HEK293 (cell line): ENCODE results near the gene OPN1SW.

Source experiments
- HOXD13 ChIP-seq: sonication (generic); formaldehyde crosslinking; IDR thresholded peaks from 2 replicates; pipeline ENCODE4 v1.8.0; 2022; ENCODE audit warnings: missing genetic modification reagents, borderline replicate concordance
- KLF10 ChIP-seq: fragments of 450-650 bp; IDR thresholded peaks from 2 replicates; pipeline ENCODE4 v1.5.1; 2018; ENCODE audit warnings: missing biosample characterization, mild to moderate bottlenecking, missing genetic modification characterization
- KLF7 ChIP-seq: fragments of 450-650 bp; formaldehyde crosslinking; IDR thresholded peaks from 2 replicates; pipeline ENCODE4 v1.5.1; 2016; ENCODE audit warnings: missing biosample characterization, missing genetic modification characterization, borderline replicate concordance
- KLF9 ChIP-seq: fragments of 450-650 bp; formaldehyde crosslinking; IDR thresholded peaks from 2 replicates; pipeline ENCODE4 v1.5.1; 2016; ENCODE audit warnings: missing biosample characterization, missing genetic modification characterization, low read depth
- MEIS1 ChIP-seq: sonication (generic); formaldehyde crosslinking; IDR thresholded peaks from 2 replicates; pipeline ENCODE4 v1.8.1; 2022; ENCODE audit warnings: missing genetic modification reagents, mild to moderate bottlenecking, borderline replicate concordance
- PBX3 ChIP-seq: sonication (generic); formaldehyde crosslinking; IDR thresholded peaks from 2 replicates; pipeline ENCODE4 v1.8.1; 2022; ENCODE audit warnings: mild to moderate bottlenecking, moderate library complexity, missing genetic modification reagents
- SALL2 ChIP-seq: fragments of 450-650 bp; formaldehyde crosslinking; IDR thresholded peaks from 2 replicates; pipeline ENCODE4 v1.5.0; 2017; ENCODE audit warnings: missing biosample characterization, mild to moderate bottlenecking, missing genetic modification characterization, borderline replicate concordance
- YY2 ChIP-seq: fragments of 450-650 bp; formaldehyde crosslinking; IDR thresholded peaks from 2 replicates; pipeline ENCODE4 v1.5.1; 2016; ENCODE audit warnings: missing biosample characterization, missing genetic modification characterization
- ZBTB11 ChIP-seq: fragments of 450-650 bp; formaldehyde crosslinking; conservative IDR thresholded peaks from 2 replicates; pipeline ENCODE4 v1.5.1; 2016; ENCODE audit warnings: low read depth, missing biosample characterization, missing genetic modification characterization
- ZNF26 ChIP-seq: fragments of 450-650 bp; formaldehyde crosslinking; IDR thresholded peaks from 2 replicates; pipeline ENCODE4 v1.5.1; 2016; ENCODE audit warnings: missing biosample characterization, missing genetic modification characterization
- ZNF362 ChIP-seq: fragments of 450-650 bp; formaldehyde crosslinking; IDR thresholded peaks from 2 replicates; pipeline ENCODE4 v1.5.1; 2016; ENCODE audit warnings: missing biosample characterization, missing genetic modification characterization
- ZNF426 ChIP-seq: fragments of 450-650 bp; formaldehyde crosslinking; IDR thresholded peaks from 2 replicates; pipeline ENCODE4 v1.5.1; 2017; ENCODE audit warnings: missing biosample characterization, missing genetic modification characterization, mild to moderate bottlenecking, inconsistent platforms, moderate library complexity
- ZNF548 ChIP-seq: fragments of 450-650 bp; formaldehyde crosslinking; IDR thresholded peaks from 2 replicates; pipeline ENCODE4 v1.5.1; 2016; ENCODE audit warnings: missing biosample characterization, missing genetic modification characterization
- ZNF626 ChIP-seq: fragments of 450-650 bp; sonication (Bioruptor Pico); formaldehyde crosslinking; IDR thresholded peaks from 2 replicates; pipeline ENCODE4 v1.5.1; 2018; ENCODE audit warnings: missing biosample characterization, missing genetic modification characterization, inconsistent platforms
- ZNF701 ChIP-seq: fragments of 450-650 bp; formaldehyde crosslinking; IDR thresholded peaks from 2 replicates; pipeline ENCODE4 v1.5.1; 2016; ENCODE audit warnings: missing biosample characterization, missing genetic modification characterization
- ZNF76 ChIP-seq: fragments of 450-650 bp; formaldehyde crosslinking; IDR thresholded peaks from 2 replicates; pipeline ENCODE4; 2016; ENCODE audit warnings: low read depth, missing biosample characterization, missing genetic modification characterization, borderline replicate concordance
- ZSCAN18 ChIP-seq: fragments of 450-650 bp; formaldehyde crosslinking; IDR thresholded peaks from 2 replicates; pipeline ENCODE4 v1.5.1; 2016; ENCODE audit warnings: missing biosample characterization, missing genetic modification characterization
- TF ChIP-seq, protein P1 (sequence below): fragments of 450-650 bp; formaldehyde crosslinking; IDR thresholded peaks from 2 replicates; pipeline ENCODE4 v1.5.1; 2016; ENCODE audit warnings: missing biosample characterization, missing genetic modification characterization
- TF ChIP-seq, protein P2 (sequence below): fragments of 450-650 bp; formaldehyde crosslinking; IDR thresholded peaks from 2 replicates; pipeline ENCODE4 v1.5.1; 2017; ENCODE audit warnings: missing biosample characterization, missing genetic modification characterization
- TF ChIP-seq, protein P3 (sequence below): fragments of 450-650 bp; formaldehyde crosslinking; optimal IDR thresholded peaks from 2 replicates; pipeline ENCODE3; 2016; ENCODE audit warnings: missing biosample characterization, mild to moderate bottlenecking, missing genetic modification characterization
- TF ChIP-seq, protein P4 (sequence below): fragments of 450-650 bp; formaldehyde crosslinking; IDR thresholded peaks from 2 replicates; pipeline ENCODE4 v1.5.1; 2016; ENCODE audit warnings: missing biosample characterization, missing genetic modification characterization

The OPN1SW gene

DNA sequence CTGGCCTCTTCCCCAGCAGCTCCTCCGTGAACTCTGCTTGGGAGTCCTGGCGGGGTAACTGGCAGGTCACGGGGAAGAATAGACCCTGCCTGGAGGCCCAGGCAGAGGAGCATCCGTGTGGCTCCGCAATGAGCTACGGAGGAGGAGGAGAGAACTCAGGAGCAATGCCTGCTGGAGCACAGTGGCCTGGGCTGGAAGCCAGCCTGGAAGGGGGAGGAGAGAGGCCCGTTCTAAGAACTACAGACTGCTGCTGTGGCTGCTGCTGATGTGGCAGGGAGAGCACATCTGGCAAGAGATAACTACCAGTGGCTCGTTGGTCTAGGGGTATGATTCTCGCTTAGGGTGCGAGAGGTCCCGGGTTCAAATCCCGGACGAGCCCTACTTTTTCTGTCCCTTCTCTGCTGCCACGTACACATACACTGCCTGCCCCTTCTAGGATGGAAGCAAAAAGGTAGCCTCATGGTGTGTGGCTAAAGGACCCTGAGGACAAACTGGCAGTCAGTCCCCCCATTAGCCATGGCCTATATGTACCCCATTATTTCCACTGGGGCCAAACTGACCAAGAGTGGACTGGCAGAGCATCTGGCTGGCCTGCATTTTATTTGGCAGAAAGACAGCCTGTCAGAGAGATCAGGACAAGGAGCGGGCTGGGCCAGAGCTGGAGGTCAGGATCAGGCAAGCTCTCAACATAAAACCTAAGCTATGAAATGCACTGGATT is 7.7 kb upstream of the OPN1SW start (continued):
- no peak; the same call in 1 of the 2 replicates for TF ChIP-seq ZNF26 (tag by site-specific recombination)
- peak; percentile 54; the same call in 1 of the 2 replicates for TF ChIP-seq ZNF76
- TF ChIP-seq ZNF362 (tag by site-specific recombination): peak; percentile 49; the same call in 1 of the 2 replicates
- TF ChIP-seq, protein P1, sequence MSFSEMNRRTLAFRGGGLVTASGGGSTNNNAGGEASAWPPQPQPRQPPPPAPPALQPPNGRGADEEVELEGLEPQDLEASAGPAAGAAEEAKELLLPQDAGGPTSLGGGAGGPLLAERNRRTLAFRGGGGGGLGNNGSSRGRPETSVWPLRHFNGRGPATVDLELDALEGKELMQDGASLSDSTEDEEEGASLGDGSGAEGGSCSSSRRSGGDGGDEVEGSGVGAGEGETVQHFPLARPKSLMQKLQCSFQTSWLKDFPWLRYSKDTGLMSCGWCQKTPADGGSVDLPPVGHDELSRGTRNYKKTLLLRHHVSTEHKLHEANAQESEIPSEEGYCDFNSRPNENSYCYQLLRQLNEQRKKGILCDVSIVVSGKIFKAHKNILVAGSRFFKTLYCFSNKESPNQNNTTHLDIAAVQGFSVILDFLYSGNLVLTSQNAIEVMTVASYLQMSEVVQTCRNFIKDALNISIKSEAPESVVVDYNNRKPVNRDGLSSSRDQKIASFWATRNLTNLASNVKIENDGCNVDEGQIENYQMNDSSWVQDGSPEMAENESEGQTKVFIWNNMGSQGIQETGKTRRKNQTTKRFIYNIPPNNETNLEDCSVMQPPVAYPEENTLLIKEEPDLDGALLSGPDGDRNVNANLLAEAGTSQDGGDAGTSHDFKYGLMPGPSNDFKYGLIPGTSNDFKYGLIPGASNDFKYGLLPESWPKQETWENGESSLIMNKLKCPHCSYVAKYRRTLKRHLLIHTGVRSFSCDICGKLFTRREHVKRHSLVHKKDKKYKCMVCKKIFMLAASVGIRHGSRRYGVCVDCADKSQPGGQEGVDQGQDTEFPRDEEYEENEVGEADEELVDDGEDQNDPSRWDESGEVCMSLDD (tag by site-specific recombination): peak; percentile 92
- TF ChIP-seq YY2 (tag by site-specific recombination): peak; percentile 68
- peak; percentile 72 for TF ChIP-seq ZSCAN18
- peak; percentile 70; the same call in 1 of the 2 replicates for TF ChIP-seq KLF7
- TF ChIP-seq HOXD13 (CRISPR knock-in tag): no peak
- TF ChIP-seq PBX3: no peak
- no peak for TF ChIP-seq ZNF426 (tag by site-specific recombination)
- peak; percentile 70; the same call in 1 of the 2 replicates for TF ChIP-seq KLF10 (tag by site-specific recombination)
- TF ChIP-seq, protein P2, sequence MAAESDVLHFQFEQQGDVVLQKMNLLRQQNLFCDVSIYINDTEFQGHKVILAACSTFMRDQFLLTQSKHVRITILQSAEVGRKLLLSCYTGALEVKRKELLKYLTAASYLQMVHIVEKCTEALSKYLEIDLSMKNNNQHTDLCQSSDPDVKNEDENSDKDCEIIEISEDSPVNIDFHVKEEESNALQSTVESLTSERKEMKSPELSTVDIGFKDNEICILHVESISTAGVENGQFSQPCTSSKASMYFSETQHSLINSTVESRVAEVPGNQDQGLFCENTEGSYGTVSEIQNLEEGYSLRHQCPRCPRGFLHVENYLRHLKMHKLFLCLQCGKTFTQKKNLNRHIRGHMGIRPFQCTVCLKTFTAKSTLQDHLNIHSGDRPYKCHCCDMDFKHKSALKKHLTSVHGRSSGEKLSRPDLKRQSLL: peak; percentile 89
- TF ChIP-seq SALL2: 0 out of 2 replicates have a peak, but pooled peaks have one; percentile 77
- TF ChIP-seq, protein P3, sequence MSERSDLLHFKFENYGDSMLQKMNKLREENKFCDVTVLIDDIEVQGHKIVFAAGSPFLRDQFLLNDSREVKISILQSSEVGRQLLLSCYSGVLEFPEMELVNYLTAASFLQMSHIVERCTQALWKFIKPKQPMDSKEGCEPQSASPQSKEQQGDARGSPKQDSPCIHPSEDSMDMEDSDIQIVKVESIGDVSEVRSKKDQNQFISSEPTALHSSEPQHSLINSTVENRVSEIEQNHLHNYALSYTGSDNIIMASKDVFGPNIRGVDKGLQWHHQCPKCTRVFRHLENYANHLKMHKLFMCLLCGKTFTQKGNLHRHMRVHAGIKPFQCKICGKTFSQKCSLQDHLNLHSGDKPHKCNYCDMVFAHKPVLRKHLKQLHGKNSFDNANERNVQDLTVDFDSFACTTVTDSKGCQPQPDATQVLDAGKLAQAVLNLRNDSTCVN (tag by site-specific recombination): peak; percentile 24
- TF ChIP-seq, protein P4, sequence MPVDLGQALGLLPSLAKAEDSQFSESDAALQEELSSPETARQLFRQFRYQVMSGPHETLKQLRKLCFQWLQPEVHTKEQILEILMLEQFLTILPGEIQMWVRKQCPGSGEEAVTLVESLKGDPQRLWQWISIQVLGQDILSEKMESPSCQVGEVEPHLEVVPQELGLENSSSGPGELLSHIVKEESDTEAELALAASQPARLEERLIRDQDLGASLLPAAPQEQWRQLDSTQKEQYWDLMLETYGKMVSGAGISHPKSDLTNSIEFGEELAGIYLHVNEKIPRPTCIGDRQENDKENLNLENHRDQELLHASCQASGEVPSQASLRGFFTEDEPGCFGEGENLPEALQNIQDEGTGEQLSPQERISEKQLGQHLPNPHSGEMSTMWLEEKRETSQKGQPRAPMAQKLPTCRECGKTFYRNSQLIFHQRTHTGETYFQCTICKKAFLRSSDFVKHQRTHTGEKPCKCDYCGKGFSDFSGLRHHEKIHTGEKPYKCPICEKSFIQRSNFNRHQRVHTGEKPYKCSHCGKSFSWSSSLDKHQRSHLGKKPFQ (tag by site-specific recombination): no peak
- TF ChIP-seq KLF9 (tag by site-specific recombination): no peak
- 0 out of 2 replicates have a peak, but pooled peaks have one; percentile 55 for TF ChIP-seq ZNF626 (tag by site-specific recombination)
- no peak for TF ChIP-seq MEIS1 (CRISPR knock-in tag)
- no peak for TF ChIP-seq ZBTB11 (tag by site-specific recombination)
- TF ChIP-seq ZNF701 (tag by site-specific recombination): no peak; the same call in 1 of the 2 replicates
- peak; percentile 60; the same call in 1 of the 2 replicates for TF ChIP-seq ZNF548 (tag by site-specific recombination)
